ENCODE data around the gene CLDND1. TPM values are rescaled to one million over a fixed set of nuclear protein-coding genes. Genes with fewer than 3 reads are reported as not detected.

The CLDND1 gene
- total RNA-seq, 1 experiment from 2014 or later = 74.5 TPM

DNA sequence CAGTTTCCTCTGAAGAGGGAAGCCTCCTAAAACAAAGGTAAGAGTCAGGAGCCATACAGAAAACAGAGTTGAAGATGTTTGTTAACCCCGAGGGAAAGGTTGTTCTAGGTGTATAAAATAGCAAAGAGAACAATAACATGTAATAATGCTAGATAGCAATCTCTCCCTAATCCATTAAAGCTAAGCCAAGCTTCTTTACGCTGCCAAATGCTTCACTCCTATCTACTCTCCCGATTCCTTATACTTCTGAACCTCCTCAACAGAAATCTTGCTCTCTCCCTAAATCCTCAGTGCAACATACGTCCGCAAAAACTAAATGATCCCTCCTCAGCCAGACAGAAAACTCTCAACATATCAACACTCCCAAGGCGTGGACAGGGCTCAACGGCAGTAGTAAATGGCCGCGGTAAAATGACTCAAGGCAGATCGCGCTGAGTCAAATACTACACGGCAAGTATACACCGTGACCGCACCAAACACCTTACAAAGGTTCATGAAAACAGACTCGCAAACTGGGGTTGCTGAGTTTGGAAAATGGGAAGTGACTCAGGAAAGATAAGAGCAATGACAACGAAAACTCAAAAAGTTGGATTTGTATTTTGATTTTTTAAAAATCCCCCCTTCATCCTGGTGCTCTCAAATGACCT is 682 bp downstream of the CLDND1 start:
- BruUV-seq (replicated peaks) = TSS peak; percentile 53
- H3K4me3 Mint-ChIP-seq (ENCODE audit: low read depth, unreplicated experiment) = peak overlapping the region; percentile 89
- peak; percentile 33 for DNase-seq

DNA sequence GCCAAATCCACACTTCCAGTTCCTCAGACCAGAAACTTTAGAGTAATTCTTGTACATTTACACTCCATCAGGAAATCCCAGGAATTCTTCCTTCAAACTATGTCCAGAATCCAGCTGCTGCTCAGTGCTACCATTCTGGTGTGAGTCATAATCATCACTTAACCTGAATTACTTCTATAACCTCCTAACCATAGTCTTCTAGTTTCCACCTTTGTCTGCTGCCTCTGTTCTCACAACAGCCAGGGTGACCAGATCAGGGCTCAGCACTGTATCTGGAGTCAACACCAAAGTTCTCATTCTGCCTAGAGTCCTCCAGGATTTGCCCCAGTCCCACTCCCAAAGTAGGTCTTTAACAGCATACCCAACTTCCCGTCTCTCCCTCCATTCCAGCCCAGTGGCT is 3.4 kb downstream of the CLDND1 start:
- no peak for DNase-seq
- intact Hi-C loops (cut with micrococcal nuclease; ENCODE audit: unreplicated experiment) = no loop called here
- TF ChIP-seq, protein P1, sequence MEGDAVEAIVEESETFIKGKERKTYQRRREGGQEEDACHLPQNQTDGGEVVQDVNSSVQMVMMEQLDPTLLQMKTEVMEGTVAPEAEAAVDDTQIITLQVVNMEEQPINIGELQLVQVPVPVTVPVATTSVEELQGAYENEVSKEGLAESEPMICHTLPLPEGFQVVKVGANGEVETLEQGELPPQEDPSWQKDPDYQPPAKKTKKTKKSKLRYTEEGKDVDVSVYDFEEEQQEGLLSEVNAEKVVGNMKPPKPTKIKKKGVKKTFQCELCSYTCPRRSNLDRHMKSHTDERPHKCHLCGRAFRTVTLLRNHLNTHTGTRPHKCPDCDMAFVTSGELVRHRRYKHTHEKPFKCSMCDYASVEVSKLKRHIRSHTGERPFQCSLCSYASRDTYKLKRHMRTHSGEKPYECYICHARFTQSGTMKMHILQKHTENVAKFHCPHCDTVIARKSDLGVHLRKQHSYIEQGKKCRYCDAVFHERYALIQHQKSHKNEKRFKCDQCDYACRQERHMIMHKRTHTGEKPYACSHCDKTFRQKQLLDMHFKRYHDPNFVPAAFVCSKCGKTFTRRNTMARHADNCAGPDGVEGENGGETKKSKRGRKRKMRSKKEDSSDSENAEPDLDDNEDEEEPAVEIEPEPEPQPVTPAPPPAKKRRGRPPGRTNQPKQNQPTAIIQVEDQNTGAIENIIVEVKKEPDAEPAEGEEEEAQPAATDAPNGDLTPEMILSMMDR (IDR thresholded peaks at IDR 0.05; ENCODE audit: unreplicated experiment) = no peak
- Mint-ChIP-seq H3K4me3 (ENCODE audit: low read depth, unreplicated experiment) (no peak overlapping the region), H3K27ac (ENCODE audit: unreplicated experiment) (no peak overlapping the region), H3K27me3 (ENCODE audit: unreplicated experiment) (no peaks in the 10 kb centered on the region), H3K36me3 (ENCODE audit: insufficient read depth, unreplicated experiment) (peaks cover 31% of the 10 kb centered on the region), H3K9me3 (ENCODE audit: low read depth, unreplicated experiment) (no peaks in the 10 kb centered on the region), H3K4me1 (ENCODE audit: low read depth, unreplicated experiment) (peaks cover 29% of the 10 kb centered on the region)
- BruUV-seq (replicated peaks) = no TSS peak
- CTCF ChIA-PET = no interaction called here

More for the DNA sequence above, 682 bp downstream of the CLDND1 start:
- no peaks in the 10 kb centered on the region for H3K9me3 Mint-ChIP-seq (ENCODE audit: low read depth, unreplicated experiment)
- peaks cover 29% of the 10 kb centered on the region for H3K4me1 Mint-ChIP-seq (ENCODE audit: low read depth, unreplicated experiment)
- CTCF ChIA-PET = interaction anchor here (0.5 to 1.6 kb wide), 3 partner anchors 14 to 149 kb away, joined by 4 to 6 read pairs (median 4); no protein-coding TSS in a partner anchor
- intact Hi-C loops (cut with micrococcal nuclease; ENCODE audit: unreplicated experiment) = no loop called here
- TF ChIP-seq, protein P1 (IDR thresholded peaks at IDR 0.05; ENCODE audit: unreplicated experiment) = no peak
- peaks cover 21% of the 10 kb centered on the region for H3K36me3 Mint-ChIP-seq (ENCODE audit: insufficient read depth, unreplicated experiment)
- no peaks in the 10 kb centered on the region for H3K27me3 Mint-ChIP-seq (ENCODE audit: unreplicated experiment)
- H3K27ac Mint-ChIP-seq (ENCODE audit: unreplicated experiment) = peak overlapping the region; percentile 82

DNA sequence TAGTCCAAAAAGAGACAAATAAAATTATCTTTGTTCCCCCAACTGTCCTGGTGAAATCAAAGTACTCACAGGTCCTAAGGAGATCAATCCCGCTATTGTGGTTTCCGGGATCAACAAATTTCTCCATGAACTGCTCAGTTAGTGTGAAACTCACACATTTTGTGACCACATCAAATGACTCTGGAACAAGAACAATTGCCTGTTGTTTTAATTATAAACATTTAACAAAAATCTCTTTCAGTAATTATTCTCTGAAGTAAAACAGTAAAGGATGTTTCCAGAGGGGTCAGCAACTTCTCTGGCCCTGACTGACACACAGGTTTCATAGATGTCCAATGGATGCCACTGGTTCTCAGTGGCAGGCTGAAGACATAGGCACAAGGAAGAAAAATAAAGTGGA is 3.9 kb downstream of the CLDND1 start:
- Mint-ChIP-seq H3K27ac (ENCODE audit: unreplicated experiment) (no peak overlapping the region), H3K36me3 (ENCODE audit: insufficient read depth, unreplicated experiment) (peaks cover 31% of the 10 kb centered on the region), H3K4me3 (ENCODE audit: low read depth, unreplicated experiment) (no peak overlapping the region), H3K27me3 (ENCODE audit: unreplicated experiment) (no peaks in the 10 kb centered on the region), H3K4me1 (ENCODE audit: low read depth, unreplicated experiment) (peaks cover 29% of the 10 kb centered on the region), H3K9me3 (ENCODE audit: low read depth, unreplicated experiment) (no peaks in the 10 kb centered on the region)
- CTCF ChIA-PET = no interaction called here
- BruUV-seq (replicated peaks) = no TSS peak
- intact Hi-C loops (cut with micrococcal nuclease; ENCODE audit: unreplicated experiment) = no loop called here
- DNase-seq = no peak
- TF ChIP-seq, protein P1 (IDR thresholded peaks at IDR 0.05; ENCODE audit: unreplicated experiment) = no peak

DNA sequence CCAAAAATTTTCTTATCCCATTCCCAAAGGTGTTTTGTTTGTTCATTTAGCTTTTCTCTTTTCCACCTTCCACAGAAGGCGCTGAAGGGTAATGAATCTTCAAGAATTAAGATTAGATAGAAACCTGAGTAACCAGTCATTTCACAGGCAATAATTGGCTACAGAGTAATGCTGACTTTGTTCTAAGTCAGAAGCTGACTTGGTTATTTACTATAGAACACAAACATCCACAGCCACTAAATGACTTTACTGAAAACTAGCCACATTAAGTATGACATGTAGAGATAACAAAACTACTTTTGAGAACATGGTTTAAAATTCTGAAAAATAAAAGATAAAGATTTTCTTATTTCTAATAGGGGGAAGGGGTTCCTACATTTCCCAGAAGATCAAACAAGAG is 7.8 kb downstream of the CLDND1 start:
- Mint-ChIP-seq H3K36me3 (ENCODE audit: insufficient read depth, unreplicated experiment) (peaks cover 12% of the 10 kb centered on the region), H3K9me3 (ENCODE audit: low read depth, unreplicated experiment) (no peaks in the 10 kb centered on the region), H3K4me3 (ENCODE audit: low read depth, unreplicated experiment) (no peak overlapping the region), H3K27ac (ENCODE audit: unreplicated experiment) (no peak overlapping the region), H3K4me1 (ENCODE audit: low read depth, unreplicated experiment) (peaks cover 11% of the 10 kb centered on the region), H3K27me3 (ENCODE audit: unreplicated experiment) (no peaks in the 10 kb centered on the region)
- intact Hi-C loops (cut with micrococcal nuclease; ENCODE audit: unreplicated experiment) = no loop called here
- CTCF ChIA-PET = no interaction called here
- DNase-seq = no peak
- BruUV-seq (replicated peaks) = no TSS peak
- TF ChIP-seq, protein P1 (IDR thresholded peaks at IDR 0.05; ENCODE audit: unreplicated experiment) = no peak
